GM21528 (cell line): ENCODE data around the gene NABP2.
"Not testable (repeated sequence)": the region's sequence is repeated elsewhere in the genome, so short reads cannot be mapped to it uniquely, and the experiment has no call there.

Experiments used
- ATAC-seq: cut with Tn5 transposase; IDR thresholded peaks from one replicate; pipeline ENCODE4 v1.9.1; 2021; ENCODE audit warnings: mild to moderate bottlenecking, moderate library complexity; ENCODE audit not compliant: unreplicated experiment, low FRiP score

The NABP2 gene

DNA sequence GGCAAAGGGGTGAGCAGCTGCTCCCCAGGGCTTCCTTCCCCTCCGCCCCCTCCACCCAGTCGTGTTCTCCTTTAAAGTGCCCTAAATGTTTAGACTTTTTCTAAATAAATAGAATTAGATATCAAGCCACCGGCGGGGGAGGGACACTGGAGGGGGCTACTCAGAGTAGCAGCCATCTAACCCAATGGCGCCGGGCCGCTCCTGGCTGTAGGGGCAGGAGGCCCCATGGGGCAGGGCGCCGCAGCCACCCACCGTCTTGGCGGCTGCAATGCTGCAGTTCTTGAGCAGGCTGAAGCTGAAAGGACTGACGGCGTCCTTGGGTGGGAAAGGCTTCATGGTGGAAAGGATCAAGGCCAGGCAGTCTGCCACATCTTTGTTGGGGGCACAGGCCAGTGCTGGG lies 18.8 kb downstream of the NABP2 start:
- no peak for ATAC-seq

DNA sequence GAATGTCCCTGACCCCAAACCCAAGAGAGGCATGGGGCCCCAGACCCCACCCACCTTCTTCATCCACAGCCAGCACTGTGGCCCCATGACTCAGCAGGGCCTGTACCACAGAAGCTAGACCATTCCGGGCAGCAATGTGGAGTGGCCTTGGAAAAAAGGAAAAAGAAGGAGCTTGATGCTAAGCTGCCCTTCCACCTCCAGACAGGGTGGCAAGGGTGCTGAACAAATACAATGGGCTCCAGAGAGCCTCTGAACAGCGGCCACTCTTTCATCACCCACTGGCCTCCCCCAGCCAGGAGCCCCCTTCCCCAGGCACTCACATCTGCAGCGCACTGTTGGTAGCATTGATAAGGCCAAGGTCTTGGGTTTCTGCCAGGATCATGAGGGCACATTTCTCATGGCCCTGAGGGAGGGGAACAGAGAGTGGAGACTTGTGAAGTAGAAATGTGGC lies 19.6 kb downstream of the NABP2 start:
- ATAC-seq, result no peak

DNA sequence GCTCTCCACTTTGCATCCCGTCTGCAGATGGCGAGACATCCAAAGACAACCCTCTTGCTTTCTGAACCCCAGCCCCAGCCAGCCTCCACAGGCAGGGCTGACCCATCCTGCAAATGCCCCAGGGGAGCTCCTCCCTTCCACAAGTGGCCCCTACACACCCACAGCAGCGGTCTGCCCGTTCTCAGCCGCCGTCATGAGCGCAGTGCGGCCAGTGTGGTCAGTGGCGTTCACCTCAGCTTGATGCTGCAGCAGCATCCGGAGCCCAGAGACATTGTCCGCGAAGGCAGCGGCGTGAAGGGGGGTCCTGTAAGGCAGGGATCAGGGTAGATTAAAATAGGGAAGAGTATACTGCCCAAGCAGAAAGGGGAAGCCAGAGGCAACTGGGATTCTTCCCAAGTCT lies 20.4 kb downstream of the NABP2 start:
- no peak for ATAC-seq

DNA sequence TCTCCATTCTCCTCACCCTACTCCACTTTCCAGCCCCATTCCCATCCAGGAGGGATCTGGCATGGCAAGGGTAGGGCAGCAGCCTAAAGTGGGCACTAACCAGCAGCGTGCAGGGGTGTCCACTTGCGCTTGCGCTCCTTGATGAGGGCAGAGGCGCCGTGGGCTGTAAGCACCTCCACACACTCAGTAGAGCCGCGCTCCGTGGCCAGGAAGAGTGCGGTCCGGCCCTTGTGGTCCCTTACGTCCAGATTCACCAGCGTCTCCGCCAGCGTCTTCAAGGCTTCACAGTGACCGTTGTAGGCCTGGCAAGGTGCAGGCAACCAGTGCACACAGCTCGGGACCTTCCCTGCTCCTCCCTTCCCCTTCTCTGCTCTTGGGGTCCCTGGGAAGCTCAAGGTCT lies 23.8 kb downstream of the NABP2 start:
- ATAC-seq, result no peak

DNA sequence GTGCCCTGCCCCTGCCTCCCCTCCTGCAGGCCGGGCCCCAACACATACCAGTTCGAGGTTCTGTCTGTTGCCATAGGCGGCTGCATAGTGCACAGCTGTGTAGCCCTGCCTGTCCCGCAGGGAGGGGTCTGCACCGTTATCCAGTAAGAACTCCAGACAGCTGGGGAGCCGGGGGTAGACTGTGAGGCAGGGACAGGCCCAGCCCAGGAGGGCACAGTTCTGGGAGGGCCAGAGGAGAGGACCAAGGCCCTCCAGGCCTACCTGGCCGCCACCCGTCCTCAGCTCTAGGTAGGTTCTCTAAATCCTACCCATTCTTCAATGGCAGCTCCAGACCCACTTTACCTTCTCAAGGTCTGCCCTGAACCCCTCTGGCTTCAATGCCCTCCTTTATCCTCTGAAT lies 24.6 kb downstream of the NABP2 start:
- ATAC-seq, result no peak

DNA sequence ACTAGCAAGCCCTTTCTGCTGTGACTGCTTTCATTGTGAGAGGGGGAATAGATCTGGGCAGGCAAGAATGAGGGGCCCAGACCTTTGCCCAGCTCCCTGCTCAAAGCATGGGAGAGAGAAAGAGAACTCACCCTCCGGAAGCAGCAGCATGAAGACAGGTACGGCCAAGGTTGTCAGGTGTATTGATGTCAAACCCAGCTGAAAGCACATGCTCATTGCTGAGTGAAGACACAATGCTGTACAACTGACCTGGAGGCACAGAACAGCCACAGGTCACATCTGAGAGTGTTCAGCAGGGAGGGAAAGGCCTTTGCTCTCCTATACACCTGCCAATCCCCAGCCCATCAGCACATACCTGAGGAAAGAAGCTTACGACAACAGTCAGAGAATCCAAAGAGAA lies 28.5 kb downstream of the NABP2 start:
- no peak for ATAC-seq

DNA sequence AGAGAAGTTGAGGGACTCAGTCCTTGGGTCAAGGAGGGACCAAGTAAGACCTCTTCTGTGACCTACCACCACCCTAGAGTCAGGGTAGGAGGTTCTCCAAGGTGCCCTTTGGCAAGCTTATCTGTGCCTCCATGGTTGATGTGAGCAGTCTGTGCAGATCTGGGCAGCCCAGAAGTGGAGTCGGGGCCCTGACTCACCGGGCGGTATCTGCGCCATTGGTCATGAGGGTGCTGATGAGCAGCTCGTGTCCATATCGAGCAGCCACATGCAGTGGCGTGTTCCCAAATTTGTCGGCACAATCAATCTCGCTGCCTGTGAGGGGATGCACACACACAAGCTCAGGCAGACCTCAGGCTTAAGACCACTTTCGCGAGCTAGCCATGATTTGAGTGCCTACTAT lies 28.9 kb downstream of the NABP2 start:
- ATAC-seq, result no peak

DNA sequence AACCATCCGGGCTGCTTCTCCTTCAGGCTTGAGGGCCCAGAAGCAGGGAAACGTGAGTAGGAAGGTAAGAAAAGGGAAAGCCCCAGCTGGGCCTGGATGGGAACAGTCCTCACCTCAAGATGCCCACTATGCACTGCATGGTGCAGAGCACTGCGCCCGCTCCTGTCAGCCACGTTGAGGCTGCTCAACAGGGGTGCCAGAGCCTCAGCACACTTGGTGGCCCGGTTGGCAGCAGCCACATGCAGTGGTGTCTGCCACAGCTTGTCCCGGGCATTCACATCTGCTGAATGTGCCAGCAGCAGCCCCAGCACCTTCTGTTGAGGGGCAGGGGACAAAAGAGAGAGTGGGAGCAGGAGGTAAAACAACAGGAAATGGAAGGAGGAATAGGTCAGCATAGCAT lies 31.5 kb downstream of the NABP2 start:
- ATAC-seq, result no peak

DNA sequence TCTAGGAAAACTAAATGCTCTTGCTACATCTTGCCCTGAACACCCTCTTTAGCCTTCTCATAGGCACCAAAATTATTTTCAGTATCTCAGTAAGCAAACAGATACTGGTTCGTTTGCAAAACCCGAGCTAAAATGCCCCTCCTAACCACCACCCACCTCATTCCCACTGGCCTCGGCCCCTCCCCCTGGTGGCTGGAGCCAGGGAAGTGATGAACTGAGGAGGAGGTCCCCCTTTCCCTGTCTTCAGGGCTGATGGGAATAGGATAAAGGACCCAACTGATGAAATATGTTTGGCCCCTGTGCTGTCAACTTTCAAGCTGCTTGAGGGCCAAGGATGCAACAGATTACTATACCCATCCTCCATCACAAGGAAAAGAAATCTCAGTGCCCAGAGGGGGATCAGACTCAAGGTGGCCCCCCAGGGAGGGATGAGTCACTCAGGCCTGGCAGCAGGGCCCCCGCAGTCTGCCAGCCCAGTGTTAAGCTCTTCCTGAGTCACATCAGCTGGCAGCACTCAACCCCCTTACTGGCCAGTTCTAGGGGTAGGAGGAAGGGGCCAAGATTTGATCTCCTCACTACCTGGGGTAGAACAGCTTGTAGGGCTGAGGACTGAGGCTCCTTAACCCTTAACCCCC lies 32.3 kb downstream of the NABP2 start:
- no peak for ATAC-seq

DNA sequence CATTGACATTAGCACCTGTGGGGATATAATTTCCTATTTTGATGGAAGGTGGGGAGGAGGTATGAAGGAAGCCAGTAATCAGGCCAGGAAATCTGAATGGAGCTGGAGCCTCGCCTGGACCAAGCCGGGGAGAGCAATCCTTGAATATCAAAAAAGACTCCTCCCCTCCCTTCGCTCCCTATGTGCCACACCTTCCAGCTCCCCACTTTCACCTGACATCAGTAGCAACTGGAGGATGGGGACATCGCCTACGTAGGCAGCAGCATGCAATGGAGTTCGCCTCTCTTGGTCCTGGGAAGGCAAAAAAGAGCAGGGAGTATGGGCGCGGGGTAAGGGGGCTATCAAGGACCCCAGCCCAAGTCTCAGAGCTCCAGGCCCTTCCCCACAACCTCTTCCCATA lies 32.9 kb downstream of the NABP2 start:
- ATAC-seq, result no peak

DNA sequence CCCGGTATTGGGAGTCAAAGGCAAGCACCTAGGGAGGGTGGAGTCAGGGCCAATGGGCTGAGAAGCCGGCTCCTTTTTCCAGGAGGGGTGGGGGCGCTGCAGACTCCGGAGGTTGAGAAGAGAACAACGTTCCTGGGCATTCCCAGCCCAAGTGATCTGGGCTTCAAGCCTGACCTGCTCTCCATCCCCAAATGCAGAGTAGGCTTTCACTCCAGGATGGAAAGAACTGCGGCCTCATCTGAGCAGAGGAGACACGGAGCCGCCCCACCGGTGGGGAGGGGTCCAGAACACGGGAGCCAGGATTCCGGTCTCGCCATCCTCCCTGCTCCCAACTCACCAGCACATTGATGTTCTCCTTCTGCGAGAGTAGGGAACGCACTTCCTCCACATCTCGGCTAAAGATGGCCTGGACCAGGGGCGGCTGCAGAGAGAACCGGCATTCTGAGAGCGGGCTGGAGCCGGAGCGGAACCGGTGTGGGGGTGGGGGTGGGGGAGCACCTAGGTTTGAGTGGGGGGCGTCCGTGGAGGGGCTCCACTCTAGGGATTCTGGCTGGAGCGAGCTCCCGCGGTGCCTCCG lies 33.4 kb downstream of the NABP2 start:
- ATAC-seq, result no peak

DNA sequence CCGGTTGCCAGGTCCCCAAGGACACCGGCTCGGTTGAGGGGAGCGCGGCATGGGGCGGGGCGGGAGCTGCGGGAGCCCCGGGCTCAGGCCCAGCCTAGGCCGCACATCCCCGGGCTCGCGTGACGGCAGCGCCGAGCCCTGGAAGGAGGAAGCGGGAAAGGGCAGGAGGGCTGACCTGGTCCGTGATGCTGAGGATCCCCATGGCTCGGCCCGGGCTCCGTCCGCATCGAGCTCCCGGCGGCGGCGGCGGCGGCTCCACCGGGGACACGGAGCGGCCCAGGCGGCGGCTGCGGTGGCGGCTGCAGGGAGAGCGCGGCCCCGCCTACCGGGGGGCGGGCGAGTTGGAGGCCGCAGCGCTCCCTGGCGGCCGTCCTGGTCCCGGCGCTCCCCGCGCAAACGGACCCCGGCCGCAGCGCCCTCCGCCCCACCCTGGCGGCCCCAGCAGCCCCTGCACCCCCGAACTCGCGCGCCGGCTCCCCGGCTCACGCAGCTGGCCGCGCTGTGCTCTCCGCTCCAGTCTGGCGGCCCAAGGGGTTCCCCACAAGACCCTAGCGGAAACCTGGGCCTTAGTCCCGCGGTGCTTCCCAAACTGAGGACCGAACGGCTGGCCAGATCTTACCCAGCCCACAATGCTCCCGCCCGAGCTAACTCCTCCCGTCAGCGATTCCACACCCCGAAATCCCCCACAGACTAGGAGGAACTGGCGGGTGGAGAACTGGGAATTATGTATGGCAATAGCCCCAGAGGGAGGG lies 34.1 kb downstream of the NABP2 start, which contains the start of gene ANKRD52:
Gene ANKRD52 (minus strand): TSS at position 317 of the 752 bp plus-strand sequence. CDS start 115 bp downstream, at position 202.
- peak; percentile 77 for ATAC-seq

DNA sequence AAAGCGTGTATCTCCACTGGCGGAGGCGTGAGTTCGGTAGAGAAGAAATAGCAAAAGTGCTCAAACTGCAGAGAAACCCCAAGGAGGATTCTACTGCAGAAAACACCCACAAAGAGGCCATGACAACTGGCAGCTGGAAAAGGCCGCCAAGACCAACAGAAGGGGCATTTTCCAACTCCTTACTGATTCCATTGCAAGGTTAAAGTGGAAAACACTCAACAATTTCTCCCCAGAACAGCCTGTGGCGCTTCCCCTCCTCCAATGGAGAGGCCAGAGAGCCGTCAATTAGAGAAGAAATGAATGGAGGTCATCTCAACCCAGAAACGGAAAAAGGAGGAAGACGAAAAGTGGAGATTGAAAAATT lies 34.7 kb downstream of the NABP2 start:
- ATAC-seq, result no peak

DNA sequence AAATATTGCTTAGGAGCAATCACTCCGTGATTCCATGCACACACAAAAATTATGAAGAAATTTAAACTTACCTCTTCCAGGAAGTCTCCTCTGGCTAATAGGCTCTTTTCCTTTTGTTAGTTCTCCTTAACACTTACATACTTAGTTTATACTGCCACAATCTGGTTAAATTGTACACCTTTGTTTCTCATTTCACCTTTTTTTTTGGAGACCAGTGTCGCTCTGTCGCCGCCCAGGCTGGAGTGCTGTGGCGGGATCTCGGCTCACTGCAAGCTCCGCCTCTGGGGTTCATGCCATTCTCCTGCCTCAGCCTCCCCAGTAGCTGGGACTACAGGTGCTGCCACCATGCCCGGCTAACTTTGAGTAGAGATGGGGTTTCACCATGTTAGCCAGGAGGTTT lies 36.2 kb downstream of the NABP2 start:
- ATAC-seq, result no peak

DNA sequence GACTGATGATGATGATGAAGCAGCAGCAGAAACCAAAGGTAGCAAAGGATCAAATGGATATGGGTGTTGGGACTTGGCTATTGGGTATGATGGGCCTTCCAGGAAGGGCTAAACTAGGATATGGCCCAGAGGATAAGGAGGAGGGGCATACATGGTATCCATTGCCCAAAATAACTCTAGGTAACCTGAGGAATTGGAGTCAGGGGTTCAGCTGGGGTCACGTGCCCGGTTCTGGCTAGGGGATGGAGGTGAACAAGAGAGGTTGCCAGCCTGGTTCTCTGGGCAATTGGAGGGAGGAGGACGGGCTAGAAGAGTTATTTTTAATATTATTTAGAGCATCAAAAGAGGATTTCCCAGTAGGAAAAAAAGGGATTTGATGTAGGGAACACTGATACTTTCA lies 36.8 kb downstream of the NABP2 start:
- no peak for ATAC-seq

DNA sequence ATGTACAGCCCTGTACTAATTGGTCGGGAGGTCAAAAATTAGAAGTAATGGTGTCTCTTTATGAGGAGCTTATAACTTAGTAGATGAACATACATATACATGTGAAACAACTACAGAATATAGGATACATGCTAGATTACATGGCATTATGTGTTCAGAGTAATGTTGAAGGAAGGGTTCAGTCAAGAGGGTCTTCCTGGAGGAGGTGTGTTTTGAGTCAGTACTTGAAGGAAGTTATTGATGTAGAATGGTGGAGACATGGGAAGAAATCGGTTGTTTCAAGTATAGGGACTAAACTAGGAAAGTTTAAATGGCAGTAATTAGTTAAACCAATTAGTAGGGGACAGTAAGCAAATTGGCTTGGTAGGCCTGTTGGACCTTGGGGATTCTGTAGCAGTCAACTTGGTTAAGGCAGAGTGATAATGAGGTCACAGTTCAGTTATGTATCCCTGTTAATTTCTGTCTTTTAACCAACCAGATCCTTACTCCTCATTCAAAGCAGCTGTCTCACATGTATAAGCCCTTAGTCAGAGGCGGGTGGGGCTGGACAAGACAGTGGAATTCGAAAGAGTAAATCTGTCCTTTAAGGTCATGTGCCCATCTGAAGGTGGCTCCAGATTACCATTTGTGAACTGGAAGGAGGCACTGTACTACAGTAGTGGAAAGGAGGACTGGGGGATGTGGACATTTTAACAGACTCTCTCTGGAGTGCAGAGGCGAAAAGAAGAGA lies 37.5 kb downstream of the NABP2 start:
- ATAC-seq, result no peak

DNA sequence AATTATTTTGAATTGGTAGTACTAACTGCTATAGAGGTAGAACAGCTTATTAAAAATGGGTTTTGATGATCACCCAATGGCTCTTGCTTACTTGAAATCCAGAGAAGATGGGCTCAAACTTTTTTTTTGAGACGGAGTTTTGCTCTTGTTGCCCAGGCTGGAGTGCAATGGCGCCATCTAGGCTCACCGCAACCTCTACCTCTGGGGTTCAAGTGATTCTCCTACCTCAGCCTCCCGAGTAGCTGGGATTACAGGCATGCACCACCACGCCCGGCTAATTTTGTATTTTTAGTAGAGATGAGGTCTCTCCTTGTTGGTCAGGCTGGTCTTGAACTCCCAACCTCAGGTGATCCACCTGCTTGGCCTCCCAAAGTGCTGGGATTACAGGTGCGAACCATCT lies 38.8 kb downstream of the NABP2 start:
- ATAC-seq, result not testable (repeated sequence)

DNA sequence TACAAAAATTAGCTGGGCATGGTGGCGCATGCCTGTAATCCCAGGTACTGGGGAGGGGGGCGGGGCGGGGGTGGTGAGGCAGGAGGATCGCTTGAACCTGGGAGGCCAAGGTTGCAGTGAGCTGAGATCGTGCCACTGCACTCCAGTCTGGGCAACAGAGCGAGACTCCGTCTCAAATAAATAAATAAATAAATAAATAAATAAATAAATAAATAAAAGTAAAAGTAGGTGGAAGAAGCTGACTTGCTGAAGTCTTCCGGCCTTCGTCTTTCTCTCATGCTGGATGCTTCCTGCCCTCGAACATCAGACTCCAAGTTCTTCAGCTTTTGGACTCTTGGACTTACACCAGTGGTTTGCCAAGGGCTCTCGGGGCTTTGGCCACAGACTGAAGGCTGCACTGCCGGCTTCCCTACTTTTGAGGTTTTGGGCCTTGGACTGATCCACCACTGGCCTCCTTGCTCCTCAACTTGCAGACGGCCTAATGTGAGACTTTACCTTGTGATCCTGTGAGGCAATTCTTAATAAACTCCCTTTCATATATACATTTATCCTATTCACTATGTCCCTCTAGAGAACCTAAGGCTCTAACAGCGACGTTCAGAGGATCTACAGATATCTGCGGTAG lies 42.0 kb downstream of the NABP2 start:
- not testable (repeated sequence) for ATAC-seq

DNA sequence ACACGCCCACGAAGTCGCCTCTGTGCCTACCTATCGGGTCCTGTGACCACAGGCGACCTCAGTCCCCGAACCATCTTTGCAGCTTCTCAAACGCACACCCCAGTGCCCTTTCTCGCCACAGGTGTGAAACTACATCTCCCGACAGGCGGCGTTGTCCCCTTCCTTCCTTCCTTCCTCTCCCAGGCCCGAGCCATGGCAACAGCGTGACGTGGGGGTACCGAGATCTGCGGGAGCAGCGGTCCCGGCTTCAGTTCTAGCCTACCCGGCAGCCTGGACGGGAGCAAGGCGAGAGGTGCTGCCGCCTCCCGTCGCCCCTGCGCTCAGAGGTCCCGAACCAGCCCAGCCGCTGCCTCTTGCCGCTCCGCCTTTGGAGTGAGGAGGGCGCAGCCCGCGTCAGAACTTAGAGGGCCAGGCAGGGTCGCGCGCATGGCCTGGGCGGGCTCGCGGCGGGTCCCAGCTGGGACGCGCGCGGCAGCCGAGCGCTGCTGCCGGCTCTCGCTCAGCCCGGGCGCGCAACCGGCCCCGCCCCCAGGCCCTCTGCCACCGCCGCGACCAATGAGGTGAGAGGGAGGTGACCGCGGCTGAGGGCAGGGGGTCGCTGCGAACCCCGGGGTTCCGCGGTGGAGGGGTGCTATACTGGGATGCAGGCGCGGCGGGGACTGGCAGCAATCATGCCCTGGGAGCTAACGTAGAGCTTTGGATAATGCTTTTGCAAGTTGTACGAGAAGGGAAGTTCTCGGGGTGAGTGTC lies 42.7 kb downstream of the NABP2 start, which contains the start of gene COQ10A:
Gene COQ10A (plus strand): TSS at position 250 of the 750 bp plus-strand sequence. CDS start 177 bp downstream, at position 427.
- peak; percentile 87 for ATAC-seq
